B cell (primary cell): ENCODE measurements around the gene MANEA. TPM values are rescaled to one million over a fixed set of nuclear protein-coding genes. Genes with fewer than 3 reads are reported as not detected.

Experiments used
- ATAC-seq: fragments of 200-7000 bp; cut with Tn5 transposase; one replicate; pipeline ENCODE4 v1.10.0; 2021; ENCODE audit warnings: low read depth, mild to moderate bottlenecking, moderate number of reproducible peaks, moderate library complexity
- CTCF ChIA-PET: fragments of 350-600 bp; sonication (Branson Sonifier 250); formaldehyde crosslinking; loops from one replicate; lab custom pipeline; 2021; ENCODE audit warnings: antibody characterized with exemption, inconsistent platforms; lab: Charles Lee
- POLR2A ChIA-PET: fragments of 350-600 bp; sonication (Branson Sonifier 250); formaldehyde crosslinking; loops from one replicate; lab custom pipeline; 2021; ENCODE audit warnings: antibody characterized with exemption; lab: Charles Lee
- DNase-seq: peaks from one replicate; pipeline ENCODE4 v3.0.0; 2013
- H2AFZ ChIP-seq: 2 replicates; pipeline ENCODE4 v1.6.1; 2012; ENCODE audit warnings: mild to moderate bottlenecking, low read depth, low read length; ENCODE audit not compliant: insufficient read depth, poor library complexity, severe bottlenecking
- H3K27ac ChIP-seq, 2 donors: 1 replicate in 1 of 2; 2 replicates in 1 of 2; pipeline ENCODE4 v1.5.1; 2012 to 2013; ENCODE audit warnings: low read length in 2 of 2, mild to moderate bottlenecking in 2 of 2, moderate library complexity in 1 of 2
- H3K27me3 ChIP-seq, 4 experiments: fragments of 200-600 bp in 1 of 4; sonication (generic) in 1 of 4; replicated peaks in 1 of 4; 1 replicate in 2 of 4; 2 replicates in 2 of 4; pipeline versions ENCODE4 v1.6.1 to v1.7.0; 2013 to 2016; ENCODE audit warnings: low read length in 3 of 4, mild to moderate bottlenecking in 2 of 4, mixed read lengths in 1 of 4, moderate library complexity in 1 of 4; ENCODE audit not compliant: insufficient read depth in 4 of 4, control insufficient read depth in 3 of 4; ENCODE audit errors: control extremely low read depth in 1 of 4
- H3K36me3 ChIP-seq, 2 experiments: replicated peaks in 1 of 2; 1 replicate in 1 of 2; 2 replicates in 1 of 2; pipeline versions ENCODE4 v1.6.1 to v1.7.1; 2013; ENCODE audit warnings: low read length in 1 of 2; ENCODE audit not compliant: insufficient read depth in 2 of 2, control insufficient read depth in 1 of 2; ENCODE audit errors: control extremely low read depth in 1 of 2, extremely low read depth in 1 of 2
- H3K4me1 ChIP-seq, 2 donors: fragments of 200-600 bp in 1 of 2; sonication (generic) in 1 of 2; 1 replicate in 1 of 2; 2 replicates in 1 of 2; pipeline versions ENCODE4 v1.5.1 to v1.6.1; 2013 to 2017; ENCODE audit warnings: low read length in 2 of 2; ENCODE audit not compliant: control insufficient read depth in 2 of 2, insufficient read depth in 2 of 2
- H3K4me2 ChIP-seq: replicated peaks from 2 replicates; pipeline ENCODE3; 2012; ENCODE audit warnings: mild to moderate bottlenecking, low read depth, low read length; ENCODE audit not compliant: poor library complexity, severe bottlenecking
- H3K4me3 ChIP-seq, 5 experiments: fragments of 200-600 bp in 1 of 5; sonication (generic) in 1 of 5; 1 replicate in 3 of 5; 2 replicates in 2 of 5; pipeline versions ENCODE4 v1.5.1 to v1.7.0; 2011 to 2016; ENCODE audit warnings: low read length in 4 of 5, mild to moderate bottlenecking in 4 of 5, low read depth in 2 of 5, control low read depth in 1 of 5, moderate library complexity in 1 of 5; ENCODE audit not compliant: insufficient read depth in 1 of 5; ENCODE audit errors: control extremely low read depth in 1 of 5, extremely low read depth in 1 of 5
- H3K79me2 ChIP-seq: fragments of 200-600 bp; sonication (generic); one replicate; pipeline ENCODE4 v1.6.0; 2016; ENCODE audit warnings: low read length; ENCODE audit not compliant: control insufficient read depth, insufficient read depth
- H3K9ac ChIP-seq: fragments of 200-600 bp; sonication (generic); 2 replicates; pipeline ENCODE4 v1.6.1; 2017; ENCODE audit warnings: mild to moderate bottlenecking, low read length, moderate library complexity
- H3K9me3 ChIP-seq, 3 donors: one replicate each; pipeline versions ENCODE4 v1.6.1 to v1.7.1; 2013; ENCODE audit warnings: low read length in 2 of 3; ENCODE audit not compliant: control insufficient read depth in 2 of 3, insufficient read depth in 1 of 3; ENCODE audit errors: control extremely low read depth in 1 of 3
- H4K20me1 ChIP-seq: 2 replicates; pipeline ENCODE4 v1.6.0; 2012; ENCODE audit warnings: mild to moderate bottlenecking, low read length; ENCODE audit not compliant: insufficient read depth, control insufficient read depth, poor library complexity, severe bottlenecking
- H3K27ac Mint-ChIP-seq: one replicate; pipeline ENCODE4 v1.8.0; 2021; ENCODE audit warnings: mixed read lengths
- H3K27me3 Mint-ChIP-seq: one replicate; pipeline ENCODE4 v1.8.0; 2021; ENCODE audit warnings: mixed read lengths
- H3K4me1 Mint-ChIP-seq: one replicate; pipeline ENCODE4 v1.8.0; 2021; ENCODE audit warnings: mixed read lengths
- H3K4me3 Mint-ChIP-seq: one replicate; pipeline ENCODE4 v1.8.0; 2021; ENCODE audit warnings: mixed read lengths
- H3K9me3 Mint-ChIP-seq: one replicate; pipeline ENCODE4 v1.8.0; 2022; ENCODE audit warnings: mixed read lengths; ENCODE audit not compliant: insufficient read depth
- EZH2 ChIP-seq: IDR thresholded peaks from 2 replicates; pipeline ENCODE4 v1.6.1; 2012; ENCODE audit warnings: borderline replicate concordance, low read depth, mild to moderate bottlenecking, moderate library complexity, low read length; ENCODE audit not compliant: insufficient read depth, poor library complexity, severe bottlenecking
- WGBS: methylation state at CpG from one replicate; pipeline ENCODE4 v1.1.5; 2013; ENCODE audit warnings: missing lambda C conversion rate; ENCODE audit not compliant: insufficient coverage; 5-methylcytosine and 5-hydroxymethylcytosine counted together
- intact Hi-C: fragments of 100-400 bp; cut with micrococcal nuclease; formaldehyde crosslinking; loops from one replicate; pipeline ENCODE4 v1.10.0; 2022
- polyA plus RNA-seq: library from polyadenylated mRNA; depleted of rRNA; stranded (reverse); fragments of >200 nt; gene quantifications from 2 replicates; pipeline ENCODE4 v1.2.3, GENCODE V29; 2012
- total RNA-seq, 2 donors: library from RNA; stranded (reverse); fragments of 120-200 nt in 1 of 2; gene quantifications; 1 replicate in 1 of 2; 2 replicates in 1 of 2; pipeline versions ENCODE4 v1.2.3 to v1.2.4, GENCODE V29; 2013 to 2022
- TF ChIP-seq, protein P1 (sequence below): fragments of 200-600 bp; IDR thresholded peaks from one replicate; pipeline ENCODE4 v1.8.0; 2022; ENCODE audit warnings: antibody characterized with exemption, mild to moderate bottlenecking

The MANEA gene
- total and polyA plus RNA-seq, 2 donors (not counting 1 experiment from before 2014, with no cell fraction given) = 2.4 to 9.0 TPM

- intact Hi-C loops = no loop called here
- H3K4me3 Mint-ChIP-seq = no peak overlapping the region
- H3K9me3 Mint-ChIP-seq = no peaks in the 10 kb centered on the region
- H3K27ac ChIP-seq = no peak overlapping the region
- CTCF ChIA-PET = no interaction called here
- no peaks in the 10 kb centered on the region for H4K20me1 ChIP-seq
- no peaks in the 10 kb centered on the region for H3K27me3 ChIP-seq
- POLR2A ChIA-PET = no interaction called here
- peaks cover 12 to 15% of the 10 kb centered on the region in 2 donors for H3K4me1 ChIP-seq
- H3K27ac Mint-ChIP-seq = no peak overlapping the region
- H3K27me3 Mint-ChIP-seq = no peaks in the 10 kb centered on the region
- H3K4me3 ChIP-seq = no peak overlapping the region
- TF ChIP-seq, protein P1, sequence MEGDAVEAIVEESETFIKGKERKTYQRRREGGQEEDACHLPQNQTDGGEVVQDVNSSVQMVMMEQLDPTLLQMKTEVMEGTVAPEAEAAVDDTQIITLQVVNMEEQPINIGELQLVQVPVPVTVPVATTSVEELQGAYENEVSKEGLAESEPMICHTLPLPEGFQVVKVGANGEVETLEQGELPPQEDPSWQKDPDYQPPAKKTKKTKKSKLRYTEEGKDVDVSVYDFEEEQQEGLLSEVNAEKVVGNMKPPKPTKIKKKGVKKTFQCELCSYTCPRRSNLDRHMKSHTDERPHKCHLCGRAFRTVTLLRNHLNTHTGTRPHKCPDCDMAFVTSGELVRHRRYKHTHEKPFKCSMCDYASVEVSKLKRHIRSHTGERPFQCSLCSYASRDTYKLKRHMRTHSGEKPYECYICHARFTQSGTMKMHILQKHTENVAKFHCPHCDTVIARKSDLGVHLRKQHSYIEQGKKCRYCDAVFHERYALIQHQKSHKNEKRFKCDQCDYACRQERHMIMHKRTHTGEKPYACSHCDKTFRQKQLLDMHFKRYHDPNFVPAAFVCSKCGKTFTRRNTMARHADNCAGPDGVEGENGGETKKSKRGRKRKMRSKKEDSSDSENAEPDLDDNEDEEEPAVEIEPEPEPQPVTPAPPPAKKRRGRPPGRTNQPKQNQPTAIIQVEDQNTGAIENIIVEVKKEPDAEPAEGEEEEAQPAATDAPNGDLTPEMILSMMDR = no peak
- TF ChIP-seq EZH2 = no peak
- H3K36me3 ChIP-seq = no peaks in the 10 kb centered on the region
- H2AFZ ChIP-seq = no peak overlapping the region
- H3K79me2 ChIP-seq = peaks cover 29% of the 10 kb centered on the region
- no peak for ATAC-seq
- DNase-seq = no peak
- H3K4me1 Mint-ChIP-seq = peaks cover 39% of the 10 kb centered on the region
- no peak overlapping the region for H3K4me2 ChIP-seq
- H3K9ac ChIP-seq = no peak overlapping the region
- no peaks in the 10 kb centered on the region for H3K9me3 ChIP-seq
These were observed 2.5 kb upstream of the MANEA start for GRCh38 chr6:95574811-95575210.

- peaks cover 27% of the 10 kb centered on the region for H3K79me2 ChIP-seq
- peak overlapping the region; percentile 86 to 91 for H3K27ac ChIP-seq
- ChIA-PET CTCF (no interaction called here), POLR2A (interaction anchor here (1.0 kb wide), 1 partner anchor 946 kb away, joined by 3 read pairs; no protein-coding TSS in a partner anchor)
- H3K4me3 ChIP-seq = peak overlapping the region; percentile 75 to 99 (median 91)
- no peaks in the 10 kb centered on the region for H3K27me3 Mint-ChIP-seq
- peak overlapping the region; percentile 84 for H3K9ac ChIP-seq
- H3K36me3 ChIP-seq = no peaks in the 10 kb centered on the region
- H3K9me3 Mint-ChIP-seq = no peaks in the 10 kb centered on the region
- ATAC-seq = no peak
- no peaks in the 10 kb centered on the region for H4K20me1 ChIP-seq
- peak overlapping the region; percentile 99 for H3K27ac Mint-ChIP-seq
- TF ChIP-seq, protein P1 = no peak
- no peak for TF ChIP-seq EZH2
- peak overlapping the region; percentile 81 for H3K4me2 ChIP-seq
- H3K4me1 ChIP-seq = peaks cover 12 to 15% of the 10 kb centered on the region in 2 donors
- no peaks in the 10 kb centered on the region for H3K9me3 ChIP-seq
- peak; percentile 46 for DNase-seq
- no CpG with 5 or more reads among the region's 5 CpGs for WGBS
- H2AFZ ChIP-seq = peak overlapping the region; percentile 90
- intact Hi-C loops = loop anchor here (2.0 kb wide), 2 partner anchors 944 to 1706 kb away; partner anchors contain the start of genes MMS22L and UFL1
- peak overlapping the region; percentile 99 for H3K4me3 Mint-ChIP-seq
- no peaks in the 10 kb centered on the region for H3K27me3 ChIP-seq
- H3K4me1 Mint-ChIP-seq = peaks cover 39% of the 10 kb centered on the region
These were observed 927 bp upstream of the MANEA start for GRCh38 chr6:95576218-95576997.
